Stimulated activated memory B cell treated with anti-CD40 and anti-IgM and Interleukin-4, amounts not matched to agents 10 μg/mL and 1 μg/mL and 100 μg/mL, for 72 hours (primary cell): ENCODE data around the gene CEACAM20.
"Not testable (repeated sequence)": the region's sequence is repeated elsewhere in the genome, so short reads cannot be mapped to it uniquely, and the experiment has no call there.

ENCODE experiments used
- ATAC-seq: fragments of 150-1000 bp; cut with Tn5 transposase; 2 replicates; pipeline ENCODE4 v1.10.0; 2021
- H3K27ac Mint-ChIP-seq: one replicate; pipeline ENCODE4 v1.8.0; 2022; ENCODE audit warnings: mild to moderate bottlenecking, mixed read lengths
- H3K27me3 Mint-ChIP-seq: one replicate; pipeline ENCODE4 v1.8.0; 2022; ENCODE audit warnings: mixed read lengths
- H3K36me3 Mint-ChIP-seq: one replicate; pipeline ENCODE4 v1.8.0; 2022; ENCODE audit warnings: mixed read lengths
- H3K4me1 Mint-ChIP-seq: one replicate; pipeline ENCODE4 v1.8.0; 2022; ENCODE audit warnings: mixed read lengths
- H3K4me3 Mint-ChIP-seq: one replicate; pipeline ENCODE4 v1.8.0; 2022; ENCODE audit warnings: mild to moderate bottlenecking, moderate library complexity, mixed read lengths
- H3K9me3 Mint-ChIP-seq: one replicate; pipeline ENCODE4 v1.8.0; 2022; ENCODE audit warnings: mixed read lengths

CEACAM20 gene

GRCh38 chr19:44462600-44463286 is 66.7 kb downstream of the CEACAM20 start:
- H3K27ac Mint-ChIP-seq, H3K4me3 Mint-ChIP-seq, H3K27me3 Mint-ChIP-seq, H3K4me1 Mint-ChIP-seq, ATAC-seq: not testable (repeated sequence)
- Mint-ChIP-seq H3K36me3 (peaks cover 14% of the 10 kb centered on the region), H3K9me3 (peaks cover 32% of the 10 kb centered on the region)
